Hematopoietic multipotent progenitor cell treated with erythropoietin and hydrocortisone succinate and interleukin-3 and kit ligand, for 15 days (in vitro differentiated cells): Measurements from ENCODE around the gene ACTR3C.
"Not testable (repeated sequence)": the region's sequence is repeated elsewhere in the genome, so short reads cannot be mapped to it uniquely, and the experiment has no call there.

Source experiments
- DNase-seq: peaks from one replicate; pipeline ENCODE4 v3.0.0-alpha.2; 2015; ENCODE audit warnings: low spot score

Gene ACTR3C

GRCh38 chr7:150283111-150283510, 40.2 kb downstream of the ACTR3C start:
- DNase-seq, result not testable (repeated sequence)

GRCh38 chr7:150281681-150282403, 41.5 kb downstream of the ACTR3C start:
- not testable (repeated sequence) for DNase-seq

- DNase-seq, result not testable (repeated sequence)
Measured at GRCh38 chr7:150278383-150278782, 45.0 kb downstream of the ACTR3C start.

- peak; percentile 26 for DNase-seq
Measured at GRCh38 chr7:150276132-150276695, 47.1 kb downstream of the ACTR3C start.

- not testable (repeated sequence) for DNase-seq
Measured at GRCh38 chr7:150271898-150272297, 51.4 kb downstream of the ACTR3C start.

GRCh38 chr7:150270101-150270824, 53.1 kb downstream of the ACTR3C start:
- not testable (repeated sequence) for DNase-seq

- DNase-seq, result not testable (repeated sequence)
Measured at GRCh38 chr7:150268798-150269197, 54.5 kb downstream of the ACTR3C start.

- DNase-seq, result not testable (repeated sequence)
Measured at GRCh38 chr7:150268287-150268686, 55.1 kb downstream of the ACTR3C start.

- not testable (repeated sequence) for DNase-seq
Measured at GRCh38 chr7:150266953-150267665, 56.2 kb downstream of the ACTR3C start.

- DNase-seq, result not testable (repeated sequence)
Measured at GRCh38 chr7:150262656-150263055, 60.7 kb downstream of the ACTR3C start.

- DNase-seq, result not testable (repeated sequence)
Measured at GRCh38 chr7:150247745-150248144, 75.6 kb downstream of the ACTR3C start.

GRCh38 chr7:150245208-150245607, 78.1 kb downstream of the ACTR3C start:
- DNase-seq, result not testable (repeated sequence)

- not testable (repeated sequence) for DNase-seq
Measured at GRCh38 chr7:150242935-150243334, 80.4 kb downstream of the ACTR3C start.

- not testable (repeated sequence) for DNase-seq
Measured at GRCh38 chr7:150225444-150225843, 97.9 kb downstream of the ACTR3C start.

- not testable (repeated sequence) for DNase-seq
Measured at GRCh38 chr7:150222083-150222972, 101.0 kb downstream of the ACTR3C start.

- DNase-seq, result not testable (repeated sequence)
Measured at GRCh38 chr7:150220673-150221181, 102.6 kb downstream of the ACTR3C start.

- not testable (repeated sequence) for DNase-seq
Measured at GRCh38 chr7:150219941-150220658, 103.2 kb downstream of the ACTR3C start.

GRCh38 chr7:150206848-150207247, 116.5 kb downstream of the ACTR3C start:
- not testable (repeated sequence) for DNase-seq

- DNase-seq, result not testable (repeated sequence)
Measured at GRCh38 chr7:150205866-150206265, 117.5 kb downstream of the ACTR3C start.

- DNase-seq, result not testable (repeated sequence)
Measured at GRCh38 chr7:150204577-150204976, 118.8 kb downstream of the ACTR3C start.
